GM23338 (cell line): ENCODE results near the gene RRBP1. TPM values are rescaled to one million over a fixed set of nuclear protein-coding genes. Genes with fewer than 3 reads are reported as not detected.

Experiments used
- ATAC-seq: fragments of 200-7000 bp; cut with Tn5 transposase; 3 replicates; pipeline ENCODE4 v1.9.1; 2020
- DNase-seq: peaks from one replicate; pipeline ENCODE4 v3.0.0-alpha.2; 2015; ENCODE audit warnings: low spot score
- H2AFZ ChIP-seq: fragments of 200-600 bp; sonication (generic); 2 replicates; pipeline ENCODE4 v1.8.0; 2016; ENCODE audit warnings: antibody characterized with exemption, mild to moderate bottlenecking, moderate library complexity
- H3F3A ChIP-seq: fragments of 200-600 bp; sonication (generic); replicated peaks from 2 replicates; pipeline ENCODE4 v1.8.0; 2017; ENCODE audit warnings: antibody characterized with exemption, mixed run types, low read depth
- H3K27ac ChIP-seq: fragments of 200-600 bp; sonication (generic); 2 replicates; pipeline ENCODE4 v1.6.1; 2016; ENCODE audit warnings: low read depth
- H3K27me3 ChIP-seq: fragments of 200-600 bp; sonication (generic); 2 replicates; pipeline ENCODE4 v1.8.0; 2016; ENCODE audit warnings: mild to moderate bottlenecking, mixed run types, moderate library complexity; ENCODE audit not compliant: insufficient read depth
- H3K36me3 ChIP-seq: fragments of 200-600 bp; sonication (generic); 2 replicates; pipeline ENCODE4 v1.8.0; 2016; ENCODE audit warnings: mild to moderate bottlenecking; ENCODE audit not compliant: insufficient read depth
- H3K4me1 ChIP-seq: fragments of 200-600 bp; sonication (generic); 2 replicates; pipeline ENCODE4 v1.8.0; 2016; ENCODE audit warnings: mild to moderate bottlenecking, moderate library complexity; ENCODE audit not compliant: insufficient read depth
- H3K4me2 ChIP-seq: fragments of 200-600 bp; sonication (generic); 2 replicates; pipeline ENCODE4 v1.7.1; 2017; ENCODE audit warnings: mixed run types
- H3K4me3 ChIP-seq: fragments of 200-600 bp; sonication (generic); 2 replicates; pipeline ENCODE4 v1.6.1; 2016; ENCODE audit warnings: mixed run types
- H3K79me2 ChIP-seq: fragments of 200-600 bp; sonication (generic); replicated peaks from 2 replicates; pipeline ENCODE4 v1.8.0; 2017; ENCODE audit warnings: mild to moderate bottlenecking; ENCODE audit not compliant: insufficient read depth
- H3K9me2 ChIP-seq: fragments of 200-600 bp; sonication (generic); 2 replicates; pipeline ENCODE4 v1.8.0; 2017; ENCODE audit not compliant: insufficient read depth
- H4K20me1 ChIP-seq: fragments of 200-600 bp; sonication (generic); replicated peaks from 2 replicates; pipeline ENCODE4 v1.8.0; 2017; ENCODE audit warnings: mild to moderate bottlenecking; ENCODE audit not compliant: insufficient read depth
- H3K27ac Mint-ChIP-seq: 2 replicates; pipeline ENCODE4 v1.8.0; 2020; ENCODE audit warnings: inconsistent platforms, mild to moderate bottlenecking, moderate library complexity, mixed read lengths
- H3K27me3 Mint-ChIP-seq: 3 replicates; pipeline ENCODE4 v1.8.0; 2022; ENCODE audit warnings: low read depth, mild to moderate bottlenecking, moderate library complexity, mixed read lengths, inconsistent platforms; ENCODE audit not compliant: insufficient read depth, poor library complexity
- H3K36me3 Mint-ChIP-seq: 3 replicates; pipeline ENCODE4 v1.8.0; 2021; ENCODE audit warnings: low read depth, mild to moderate bottlenecking, inconsistent platforms, moderate library complexity, mixed read lengths
- H3K4me1 Mint-ChIP-seq: 3 replicates; pipeline ENCODE4 v1.8.0; 2020; ENCODE audit warnings: mild to moderate bottlenecking, inconsistent platforms, mixed read lengths
- H3K4me3 Mint-ChIP-seq: 3 replicates; pipeline ENCODE4 v1.8.0; 2021; ENCODE audit warnings: moderate library complexity, mild to moderate bottlenecking, inconsistent platforms, mixed read lengths
- H3K9me3 Mint-ChIP-seq: 3 replicates; pipeline ENCODE4 v1.8.0; 2020; ENCODE audit warnings: moderate library complexity, mild to moderate bottlenecking, inconsistent platforms, mixed read lengths
- CREB1 ChIP-seq: fragments of 250-450 bp; sonication (Bioruptor Pico); IDR thresholded peaks from 2 replicates; pipeline ENCODE4 v1.5.0; 2020; ENCODE audit warnings: low read depth, mild to moderate bottlenecking, moderate library complexity
- EZH2 ChIP-seq: fragments of 200-600 bp; sonication (generic); IDR thresholded peaks from one replicate; pipeline ENCODE4 v1.8.0; 2017; ENCODE audit warnings: antibody characterized with exemption, mild to moderate bottlenecking, low read depth; ENCODE audit not compliant: unreplicated experiment
- EZH2phosphoT487 ChIP-seq: fragments of 200-600 bp; sonication (generic); IDR thresholded peaks from one replicate; pipeline ENCODE4 v1.8.1; 2018; ENCODE audit warnings: antibody characterized with exemption; ENCODE audit not compliant: unreplicated experiment
- JUNB ChIP-seq: IDR thresholded peaks from one replicate; pipeline ENCODE4 v1.6.1; 2016; ENCODE audit warnings: antibody characterized with exemption; ENCODE audit not compliant: unreplicated experiment
- NANOG ChIP-seq: IDR thresholded peaks from 2 replicates; pipeline ENCODE4 v1.6.1; 2016; ENCODE audit warnings: antibody characterized with exemption, borderline replicate concordance
- POLR2AphosphoS5 ChIP-seq: IDR thresholded peaks from 2 replicates; pipeline ENCODE4 v1.6.1; 2016; ENCODE audit warnings: antibody characterized with exemption, low read depth
- STAT1 ChIP-seq: IDR thresholded peaks from one replicate; pipeline ENCODE4 v1.6.1; 2016; ENCODE audit warnings: antibody characterized with exemption; ENCODE audit not compliant: unreplicated experiment
- ZNF114 ChIP-seq: fragments of 250-450 bp; sonication (Bioruptor Pico); IDR thresholded peaks from 2 replicates; pipeline ENCODE4 v1.5.0; 2020; ENCODE audit warnings: mild to moderate bottlenecking, moderate library complexity
- ZNF331 ChIP-seq: fragments of 250-450 bp; sonication (Bioruptor Pico); IDR thresholded peaks from 2 replicates; pipeline ENCODE4 v1.5.0; 2020; ENCODE audit warnings: low read depth, mild to moderate bottlenecking, moderate library complexity
- ZNF462 ChIP-seq: fragments of 250-450 bp; sonication (Bioruptor Pico); IDR thresholded peaks from 2 replicates; pipeline ENCODE4 v1.5.0; 2020; ENCODE audit warnings: mild to moderate bottlenecking, moderate library complexity
- polyA plus RNA-seq: library from polyadenylated mRNA; unstranded; fragments of >200 nt; fragmentation: Nextera tagmentation; extraction: Ambion mirVana; gene quantifications from 2 replicates; pipeline ENCODE4 v1.2.1, GENCODE V29; 2016
- total RNA-seq: library from RNA; depleted of rRNA; stranded (reverse); fragments of >200 nt; shearing (Covaris generic); gene quantifications from 2 replicates; pipeline ENCODE4 v1.2.3, GENCODE V29; 2014
- TF ChIP-seq, protein P1 (sequence below): IDR thresholded peaks from one replicate; pipeline ENCODE4 v1.6.1; 2018; ENCODE audit warnings: antibody characterized with exemption; ENCODE audit not compliant: unreplicated experiment
- TF ChIP-seq, protein P2 (sequence below), 2 experiments: fragments of 200-600 bp in 1 of 2; sonication (generic) in 1 of 2; conservative IDR thresholded peaks; 2 replicates each; pipeline versions ENCODE4 v1.5.1 to v1.6.1; 2016 to 2017; ENCODE audit warnings: antibody characterized with exemption in 2 of 2, low read depth in 2 of 2, mild to moderate bottlenecking in 2 of 2, moderate library complexity in 1 of 2
- TF ChIP-seq, protein P3 (sequence below): IDR thresholded peaks from 2 replicates; pipeline ENCODE4 v1.6.1; 2016; ENCODE audit warnings: antibody characterized with exemption

RRBP1 gene
- total and polyA plus RNA-seq, 2 experiments from 2014 or later = 105 to 113 TPM

GRCh38 chr20:17633221-17633849 lies 48.7 kb downstream of the RRBP1 start:
- no peak overlapping the region for H3K27ac ChIP-seq
- peaks cover 8% of the 10 kb centered on the region; the same call in 1 of the 2 replicates for H3K36me3 ChIP-seq
- H3K4me1 ChIP-seq = no peaks in the 10 kb centered on the region
- TF ChIP-seq NANOG (no peak), JUNB (no peak), STAT1 (no peak), ZNF114 (CRISPR knock-in tag) (no peak), CREB1 (CRISPR knock-in tag) (no peak), EZH2phosphoT487 (no peak), ZNF462 (CRISPR knock-in tag) (no peak), EZH2 (no peak), POLR2AphosphoS5 (no peak), ZNF331 (CRISPR knock-in tag) (no peak)
- TF ChIP-seq, protein P1, sequence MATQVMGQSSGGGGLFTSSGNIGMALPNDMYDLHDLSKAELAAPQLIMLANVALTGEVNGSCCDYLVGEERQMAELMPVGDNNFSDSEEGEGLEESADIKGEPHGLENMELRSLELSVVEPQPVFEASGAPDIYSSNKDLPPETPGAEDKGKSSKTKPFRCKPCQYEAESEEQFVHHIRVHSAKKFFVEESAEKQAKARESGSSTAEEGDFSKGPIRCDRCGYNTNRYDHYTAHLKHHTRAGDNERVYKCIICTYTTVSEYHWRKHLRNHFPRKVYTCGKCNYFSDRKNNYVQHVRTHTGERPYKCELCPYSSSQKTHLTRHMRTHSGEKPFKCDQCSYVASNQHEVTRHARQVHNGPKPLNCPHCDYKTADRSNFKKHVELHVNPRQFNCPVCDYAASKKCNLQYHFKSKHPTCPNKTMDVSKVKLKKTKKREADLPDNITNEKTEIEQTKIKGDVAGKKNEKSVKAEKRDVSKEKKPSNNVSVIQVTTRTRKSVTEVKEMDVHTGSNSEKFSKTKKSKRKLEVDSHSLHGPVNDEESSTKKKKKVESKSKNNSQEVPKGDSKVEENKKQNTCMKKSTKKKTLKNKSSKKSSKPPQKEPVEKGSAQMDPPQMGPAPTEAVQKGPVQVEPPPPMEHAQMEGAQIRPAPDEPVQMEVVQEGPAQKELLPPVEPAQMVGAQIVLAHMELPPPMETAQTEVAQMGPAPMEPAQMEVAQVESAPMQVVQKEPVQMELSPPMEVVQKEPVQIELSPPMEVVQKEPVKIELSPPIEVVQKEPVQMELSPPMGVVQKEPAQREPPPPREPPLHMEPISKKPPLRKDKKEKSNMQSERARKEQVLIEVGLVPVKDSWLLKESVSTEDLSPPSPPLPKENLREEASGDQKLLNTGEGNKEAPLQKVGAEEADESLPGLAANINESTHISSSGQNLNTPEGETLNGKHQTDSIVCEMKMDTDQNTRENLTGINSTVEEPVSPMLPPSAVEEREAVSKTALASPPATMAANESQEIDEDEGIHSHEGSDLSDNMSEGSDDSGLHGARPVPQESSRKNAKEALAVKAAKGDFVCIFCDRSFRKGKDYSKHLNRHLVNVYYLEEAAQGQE = no peak
- TF ChIP-seq, protein P2, sequence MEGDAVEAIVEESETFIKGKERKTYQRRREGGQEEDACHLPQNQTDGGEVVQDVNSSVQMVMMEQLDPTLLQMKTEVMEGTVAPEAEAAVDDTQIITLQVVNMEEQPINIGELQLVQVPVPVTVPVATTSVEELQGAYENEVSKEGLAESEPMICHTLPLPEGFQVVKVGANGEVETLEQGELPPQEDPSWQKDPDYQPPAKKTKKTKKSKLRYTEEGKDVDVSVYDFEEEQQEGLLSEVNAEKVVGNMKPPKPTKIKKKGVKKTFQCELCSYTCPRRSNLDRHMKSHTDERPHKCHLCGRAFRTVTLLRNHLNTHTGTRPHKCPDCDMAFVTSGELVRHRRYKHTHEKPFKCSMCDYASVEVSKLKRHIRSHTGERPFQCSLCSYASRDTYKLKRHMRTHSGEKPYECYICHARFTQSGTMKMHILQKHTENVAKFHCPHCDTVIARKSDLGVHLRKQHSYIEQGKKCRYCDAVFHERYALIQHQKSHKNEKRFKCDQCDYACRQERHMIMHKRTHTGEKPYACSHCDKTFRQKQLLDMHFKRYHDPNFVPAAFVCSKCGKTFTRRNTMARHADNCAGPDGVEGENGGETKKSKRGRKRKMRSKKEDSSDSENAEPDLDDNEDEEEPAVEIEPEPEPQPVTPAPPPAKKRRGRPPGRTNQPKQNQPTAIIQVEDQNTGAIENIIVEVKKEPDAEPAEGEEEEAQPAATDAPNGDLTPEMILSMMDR (conservative IDR thresholded peaks at IDR 0.05; ENCODE audit: low read depth in 2 of 2) = no peak
- TF ChIP-seq, protein P3, sequence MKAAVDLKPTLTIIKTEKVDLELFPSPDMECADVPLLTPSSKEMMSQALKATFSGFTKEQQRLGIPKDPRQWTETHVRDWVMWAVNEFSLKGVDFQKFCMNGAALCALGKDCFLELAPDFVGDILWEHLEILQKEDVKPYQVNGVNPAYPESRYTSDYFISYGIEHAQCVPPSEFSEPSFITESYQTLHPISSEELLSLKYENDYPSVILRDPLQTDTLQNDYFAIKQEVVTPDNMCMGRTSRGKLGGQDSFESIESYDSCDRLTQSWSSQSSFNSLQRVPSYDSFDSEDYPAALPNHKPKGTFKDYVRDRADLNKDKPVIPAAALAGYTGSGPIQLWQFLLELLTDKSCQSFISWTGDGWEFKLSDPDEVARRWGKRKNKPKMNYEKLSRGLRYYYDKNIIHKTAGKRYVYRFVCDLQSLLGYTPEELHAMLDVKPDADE = no peak
- H3K4me2 ChIP-seq = no peak overlapping the region
- no peaks in the 10 kb centered on the region for H3K27me3 ChIP-seq
- H3K36me3 Mint-ChIP-seq = peaks cover 55% of the 10 kb centered on the region
- DNase-seq = no peak
- peaks cover 11% of the 10 kb centered on the region; the same call in 2 of the 3 replicates for H3K4me1 Mint-ChIP-seq
- H3K9me2 ChIP-seq = no peaks in the 10 kb centered on the region
- H3K4me3 ChIP-seq = no peak overlapping the region
- no peak for ATAC-seq
- H3K79me2 ChIP-seq = no peaks in the 10 kb centered on the region
- no peak overlapping the region for H3K27ac Mint-ChIP-seq
- no peaks in the 10 kb centered on the region; the same call in 2 of the 3 replicates for H3K9me3 Mint-ChIP-seq
- H3F3A ChIP-seq = no peaks in the 10 kb centered on the region
- H2AFZ ChIP-seq = no peak overlapping the region
- no peak overlapping the region for H3K4me3 Mint-ChIP-seq
- H4K20me1 ChIP-seq = no peaks in the 10 kb centered on the region
- peaks cover 14% of the 10 kb centered on the region for H3K27me3 Mint-ChIP-seq
